Measurements from ENCODE around the gene MANEA. TPM values are rescaled to one million over a fixed set of nuclear protein-coding genes. Genes with fewer than 3 reads are reported as not detected.
A peak's percentile ranks its signal among the peaks of the same experiment; 100 is the strongest.

The MANEA gene
- total RNA-seq, 1 experiment from 2014 or later, result 11.5 TPM

DNA sequence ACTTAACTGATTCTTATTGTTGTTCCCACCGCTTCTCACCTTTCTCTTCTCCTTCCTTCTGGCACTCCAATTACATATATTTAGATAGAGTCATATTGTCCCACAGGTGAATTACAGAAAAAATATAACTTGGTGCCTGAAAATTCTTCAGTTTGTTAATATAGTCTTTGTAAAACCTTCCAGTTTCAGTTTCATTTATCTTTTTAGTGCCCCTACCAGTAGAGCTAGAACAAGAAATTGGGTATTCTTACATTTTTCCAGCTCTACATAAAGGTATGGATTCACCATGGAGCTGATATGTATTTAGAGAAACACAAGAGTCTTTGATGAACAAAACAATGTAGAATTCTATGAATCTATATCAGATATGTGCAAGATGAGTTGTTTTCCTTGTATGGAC, 10.7 kb downstream of the MANEA start:
- no peak for DNase-seq (ENCODE audit: low read depth)

DNA sequence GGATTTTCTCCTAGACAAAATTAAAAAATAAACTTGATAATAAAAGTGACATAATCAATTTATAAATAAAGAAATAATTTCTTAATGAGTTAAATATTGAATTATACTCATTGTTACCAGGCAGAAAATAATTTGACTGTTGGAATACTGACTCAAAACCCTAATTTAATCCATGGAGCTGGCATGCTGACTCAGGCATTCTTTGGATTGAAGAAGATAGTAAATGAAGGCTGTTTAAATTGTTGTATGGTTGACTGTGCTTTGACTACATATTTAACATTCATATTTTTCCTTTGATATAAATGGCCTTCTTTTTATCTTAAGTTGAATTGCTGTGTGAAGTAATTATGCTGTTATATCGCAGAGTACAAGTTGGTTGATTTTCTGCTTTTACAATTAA, 11.7 kb downstream of the MANEA start:
- DNase-seq (ENCODE audit: low read depth), result no peak

DNA sequence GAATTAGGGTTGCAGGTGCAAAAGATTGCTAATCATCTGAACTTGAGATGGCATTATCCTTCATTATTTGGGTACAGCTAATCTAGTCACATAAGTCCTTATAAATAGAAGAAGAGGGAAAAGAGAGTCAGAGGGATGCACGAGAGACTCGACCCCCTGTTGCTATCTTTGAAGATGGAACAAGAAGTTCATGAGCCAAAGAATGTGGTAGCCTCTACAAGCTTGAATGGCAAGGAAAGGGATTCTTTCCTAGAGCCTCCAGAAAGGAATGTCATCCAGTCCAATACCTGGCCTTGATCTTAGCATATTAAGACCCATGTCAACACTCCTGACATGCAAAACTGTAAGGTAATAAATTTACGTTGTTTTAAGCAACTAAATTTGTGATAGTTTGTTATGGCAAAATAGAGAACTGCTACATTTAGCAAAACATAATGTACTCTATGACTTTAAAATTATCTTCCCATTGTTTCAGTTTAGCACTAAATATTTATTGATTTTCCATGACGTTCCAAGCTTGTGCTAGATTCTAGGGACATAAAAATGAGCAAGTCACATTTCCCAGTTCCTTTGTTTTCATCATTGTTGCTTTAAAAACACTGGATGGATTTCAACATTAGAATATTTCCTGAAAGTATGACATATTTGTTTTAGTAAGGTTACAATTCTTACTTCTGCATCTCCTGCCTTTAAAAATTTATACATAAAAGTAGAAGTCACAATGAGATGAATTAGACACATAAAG, 12.7 kb downstream of the MANEA start:
- DNase-seq (ENCODE audit: low read depth), result no peak

DNA sequence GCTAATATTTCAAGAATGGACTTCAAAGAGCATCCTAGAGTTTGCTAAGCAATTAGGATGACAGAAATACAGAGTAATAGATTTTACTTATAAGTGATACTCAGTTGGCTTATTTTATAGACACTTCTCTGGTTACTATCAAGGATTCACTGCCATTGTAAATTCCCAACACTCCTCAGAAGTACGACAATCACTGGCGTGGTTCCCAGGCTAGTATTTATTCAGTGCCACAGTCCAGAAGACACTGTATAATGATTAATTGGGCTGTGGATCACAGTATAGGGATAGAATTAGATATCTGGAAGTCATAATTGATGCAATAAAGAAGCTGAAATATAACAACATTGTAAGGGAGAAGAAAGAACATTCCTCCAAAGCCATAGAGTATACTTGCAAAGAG, 15.7 kb downstream of the MANEA start:
- no peak for DNase-seq (ENCODE audit: low read depth)

DNA sequence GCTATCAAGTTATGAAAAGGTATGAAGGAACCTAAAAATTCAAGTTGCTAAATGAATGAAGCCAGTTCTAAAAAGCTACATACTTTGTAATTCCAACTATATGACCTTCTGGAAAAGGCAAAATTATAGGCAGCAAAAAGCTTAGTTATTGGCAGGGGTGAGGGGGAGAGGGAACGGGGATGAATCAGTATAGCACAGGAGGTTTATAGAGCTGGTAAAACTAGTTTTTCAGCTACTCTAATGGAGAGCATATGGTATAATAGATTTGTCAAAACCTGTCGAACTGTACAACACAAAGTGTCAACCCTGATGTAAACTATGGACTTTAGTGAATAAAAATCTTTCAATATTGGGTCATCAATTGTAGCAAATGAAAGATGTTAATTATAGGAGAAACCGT, 18.7 kb downstream of the MANEA start:
- no peak for DNase-seq (ENCODE audit: low read depth)

DNA sequence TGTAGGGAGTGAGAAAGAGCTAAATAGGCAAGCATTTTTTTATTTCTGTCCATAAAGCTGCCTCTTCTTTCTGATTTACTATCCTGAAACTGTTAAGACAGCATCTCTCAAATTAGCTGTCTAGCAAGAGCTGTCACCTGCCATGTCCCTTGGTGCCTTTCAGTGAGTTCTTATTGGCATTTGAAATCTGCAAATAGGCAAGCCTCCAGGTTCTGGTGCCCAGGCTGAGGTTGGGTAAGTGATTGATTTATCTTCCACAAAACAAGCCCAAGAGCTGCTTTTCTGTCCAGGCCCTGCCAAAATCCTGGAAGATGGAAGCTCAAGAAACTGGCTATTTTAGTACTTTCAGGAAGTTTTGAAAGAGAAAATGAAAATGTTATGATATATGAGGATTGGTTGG, 22.4 kb downstream of the MANEA start:
- DNase-seq (ENCODE audit: low read depth), result no peak

DNA sequence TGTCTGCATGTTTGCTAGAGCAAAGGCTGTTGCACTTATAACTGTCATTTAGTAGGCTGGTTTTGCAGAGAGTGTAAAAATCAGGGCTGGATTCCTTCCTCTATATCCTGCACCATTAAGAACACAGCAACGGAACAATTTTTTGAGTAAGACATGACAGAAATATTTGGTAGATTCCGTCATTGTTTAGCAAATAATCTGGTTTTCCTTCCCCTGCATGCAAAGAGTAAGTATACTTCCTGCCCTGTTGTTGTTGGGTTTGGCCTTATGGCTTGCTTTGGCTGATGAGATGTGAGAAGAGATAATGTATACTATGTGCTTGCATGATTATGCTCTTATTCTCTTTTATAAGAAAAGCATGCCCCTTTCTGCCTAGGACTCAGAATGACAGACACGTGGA, 23.8 kb downstream of the MANEA start:
- no peak for DNase-seq (ENCODE audit: low read depth)

DNA sequence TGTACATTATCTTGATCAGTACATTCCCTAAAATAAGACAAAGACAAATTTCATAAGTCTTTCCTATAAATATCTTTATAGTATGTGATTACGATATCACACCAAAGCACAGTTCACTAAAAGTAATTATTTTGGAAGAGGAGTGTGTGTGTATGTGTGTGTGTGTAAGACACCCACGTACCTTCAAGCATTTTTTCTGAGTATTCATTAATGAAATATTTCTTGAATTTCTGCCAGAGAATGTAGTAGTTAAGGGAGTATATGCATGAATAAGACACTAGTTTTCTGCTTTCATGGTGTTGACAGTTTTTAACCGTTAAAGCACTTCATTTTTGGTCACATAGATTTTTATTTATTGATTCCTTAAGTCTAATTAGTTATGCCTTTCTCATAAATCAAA, 36.8 kb downstream of the MANEA start:
- DNase-seq (ENCODE audit: low read depth), result no peak

DNA sequence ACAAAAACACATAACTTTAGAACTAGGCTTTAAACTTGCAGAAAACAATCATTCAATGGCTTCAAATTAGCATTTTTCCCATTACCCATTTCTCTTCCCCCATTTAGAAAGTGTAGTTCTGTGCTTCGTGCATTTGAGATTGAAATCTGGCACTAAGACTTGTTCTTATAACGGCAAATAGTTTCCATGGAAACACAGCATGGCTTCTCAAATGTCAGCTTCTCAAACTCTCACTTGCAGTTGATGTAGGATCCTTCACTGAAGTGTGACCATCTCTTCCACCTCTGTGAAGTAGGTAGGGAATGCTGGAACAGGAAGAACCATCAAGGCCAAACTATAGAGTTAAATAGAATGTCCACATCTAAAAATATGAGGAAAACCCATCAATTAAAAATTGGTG, 52.2 kb downstream of the MANEA start:
- no peak for DNase-seq (ENCODE audit: low read depth)

DNA sequence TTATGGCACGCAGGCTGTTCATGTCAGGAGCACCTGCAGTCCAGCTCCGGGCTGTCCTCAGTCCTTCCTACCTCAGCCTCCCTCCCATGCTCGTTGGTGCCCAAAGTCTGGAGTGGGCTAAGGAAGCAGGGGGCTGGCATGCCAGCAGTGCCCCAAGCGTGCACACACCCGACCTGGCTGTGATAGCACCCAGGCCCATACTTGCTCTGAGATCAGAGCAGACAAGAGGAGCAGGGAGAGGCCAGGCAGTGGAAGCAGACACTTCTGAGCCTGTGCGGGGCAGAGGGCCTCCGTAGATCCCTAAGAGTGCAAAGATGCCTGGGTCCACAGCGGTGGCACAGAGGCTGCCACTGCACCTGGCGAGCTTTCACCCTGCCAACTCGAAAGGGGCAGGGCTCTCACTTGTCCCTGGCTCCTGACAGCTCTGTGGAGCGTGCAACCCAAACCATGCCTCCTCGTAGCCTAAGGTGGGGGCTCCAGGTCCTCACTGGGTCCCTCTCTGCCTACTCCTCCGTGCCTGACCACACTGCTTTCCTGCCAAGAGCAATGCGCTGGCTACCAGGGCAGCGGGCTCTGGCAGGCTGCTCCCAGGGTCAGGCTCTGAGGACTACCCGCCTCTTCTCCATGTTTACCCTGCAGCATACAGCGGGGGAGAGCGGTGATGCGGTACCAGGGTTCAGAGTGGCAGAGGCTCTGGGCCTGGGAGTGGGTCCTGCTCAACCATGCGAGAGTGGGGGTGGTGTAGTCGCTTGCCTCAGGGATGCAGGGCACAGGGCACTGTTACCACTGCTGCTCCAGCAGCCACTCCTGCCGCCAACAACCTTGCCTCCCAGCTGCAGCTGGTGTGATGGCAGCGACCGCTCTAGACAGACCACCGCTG, 59.5 kb downstream of the MANEA start:
- no peak for DNase-seq (ENCODE audit: low read depth)

DNA sequence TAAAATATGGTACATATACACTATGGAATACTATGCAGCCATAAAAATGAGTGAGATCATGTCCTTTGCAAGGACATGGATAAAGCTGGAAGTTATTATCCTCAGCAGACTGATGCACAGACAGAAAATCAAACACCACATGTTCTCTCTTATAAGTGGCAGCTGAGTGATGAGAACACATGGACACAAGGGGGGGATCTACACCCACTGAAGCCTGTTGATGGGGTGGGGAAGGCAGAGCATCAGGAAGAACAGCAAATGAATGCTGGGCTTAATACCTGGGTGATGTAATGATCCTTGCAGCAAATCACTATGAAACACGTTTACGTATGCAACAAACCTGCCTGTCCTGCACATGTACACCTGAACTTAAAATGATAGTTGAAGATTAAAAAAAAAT, 71.3 kb downstream of the MANEA start:
- DNase-seq (ENCODE audit: low read depth), result peak; percentile 13

DNA sequence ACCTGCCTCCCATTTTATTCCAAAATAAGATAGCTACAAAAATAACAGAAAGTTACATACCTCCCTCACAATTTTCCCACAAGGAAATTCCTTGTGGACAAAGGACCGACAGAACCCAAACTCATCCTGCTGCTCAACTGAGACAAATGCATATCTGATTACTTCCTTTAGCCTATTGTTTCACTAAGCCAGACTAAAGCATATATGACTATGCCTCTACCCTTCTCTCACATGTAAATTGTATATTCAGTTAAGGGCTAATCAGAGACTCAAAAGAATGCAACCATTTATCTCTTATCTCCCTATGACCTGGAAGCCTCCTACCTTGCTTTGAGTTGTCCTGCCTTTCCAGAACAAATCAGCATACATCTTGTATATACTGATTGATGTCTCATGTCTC, 72.1 kb downstream of the MANEA start:
- no peak for DNase-seq (ENCODE audit: low read depth)

DNA sequence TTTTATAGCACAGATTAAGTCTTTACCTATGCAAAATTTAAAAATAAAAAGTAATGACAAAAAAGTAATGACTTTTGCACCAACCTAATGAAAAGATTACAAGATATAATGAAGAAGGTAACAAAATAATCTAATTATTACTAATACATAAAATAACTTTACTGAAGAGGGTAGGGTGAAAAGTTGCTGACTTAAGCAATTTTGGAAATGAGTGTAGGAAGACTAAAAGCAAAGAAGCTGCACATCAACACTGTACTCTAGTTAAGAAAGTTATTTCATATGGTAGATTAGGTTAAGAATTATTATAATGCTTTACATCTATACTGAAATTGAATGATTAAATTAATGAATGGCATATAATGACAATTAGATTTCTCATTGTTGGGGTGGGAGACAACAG, 76.8 kb downstream of the MANEA start:
- no peak for DNase-seq (ENCODE audit: low read depth)

DNA sequence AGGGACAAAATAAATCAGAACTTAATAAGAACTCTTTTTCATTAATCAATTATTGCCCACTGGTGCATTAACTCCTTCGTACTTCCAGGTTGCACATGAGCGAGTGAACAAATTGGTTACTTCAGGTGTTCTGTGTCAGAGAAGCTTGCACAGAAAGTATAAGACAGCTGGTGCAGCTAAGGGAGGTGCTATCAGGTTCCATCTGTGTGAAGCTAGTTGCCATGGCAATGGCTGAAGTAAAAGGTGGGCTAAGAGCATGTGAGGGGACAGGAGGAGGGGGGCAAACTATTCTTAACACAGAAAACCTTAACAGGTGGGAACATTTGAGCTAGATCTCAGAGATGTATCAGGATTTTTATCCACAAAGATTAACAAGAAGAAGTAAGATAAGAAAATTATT, 81.6 kb downstream of the MANEA start:
- DNase-seq (ENCODE audit: low read depth), result no peak

All from HT1080 (cell line).